ENCODE measurements around the gene ADORA1.

ADORA1 gene

DNA sequence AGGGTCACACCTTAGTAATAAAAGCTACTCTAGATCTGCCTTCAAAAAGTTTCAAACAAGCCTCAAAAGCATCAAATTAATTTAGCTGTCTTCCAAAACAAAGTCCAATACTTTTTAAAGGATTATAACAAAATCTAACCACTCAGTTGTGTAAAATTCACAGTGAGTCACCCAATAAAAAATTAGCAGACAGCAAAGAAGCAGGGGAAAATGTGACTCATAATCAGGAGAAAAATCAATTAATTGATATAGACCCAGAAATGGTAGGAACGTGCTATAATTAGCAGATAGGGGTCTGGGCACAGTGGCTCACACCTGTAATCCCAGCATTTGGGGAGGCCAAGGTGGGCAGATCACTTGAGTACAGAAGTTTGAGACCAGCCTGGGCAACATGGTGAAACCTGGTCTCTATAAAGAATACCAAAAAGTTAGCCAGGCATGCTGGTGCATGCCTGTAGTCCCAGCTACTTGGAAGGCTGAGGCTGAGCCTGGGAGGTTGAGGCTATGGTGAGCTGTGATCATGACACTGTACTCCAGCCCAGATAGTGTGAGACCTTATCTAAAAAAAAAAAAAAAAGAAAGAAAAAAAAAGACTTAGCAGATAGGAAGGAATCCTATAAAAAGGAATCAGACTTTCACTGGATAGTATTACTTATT, 33.6 kb upstream of the ADORA1 start:
- WGBS (ENCODE audit: insufficient coverage): 100% methylated on average over 1 of the region's 1 CpG
- POLR2A ChIA-PET: no interaction called here
- H3K27me3 ChIP-seq (replicated peaks in 2 of 5; ENCODE audit: control insufficient read depth in 4 of 5, insufficient read depth in 5 of 5, low read length in 4 of 5): peaks cover 0 to 4% (median 0%) of the 10 kb centered on the region in 5 experiments
- H3K4me1 ChIP-seq (ENCODE audit: control extremely low read depth in 1 of 4, control insufficient read depth in 4 of 4, insufficient read depth in 4 of 4, low read length in 3 of 4): no peaks in the 10 kb centered on the region
- peaks cover 2 to 28% (median 7%) of the 10 kb centered on the region in 5 experiments for H3K9me3 ChIP-seq (ENCODE audit: control extremely low read depth in 1 of 5, control insufficient read depth in 4 of 5, insufficient read depth in 2 of 5, low read depth in 1 of 5, low read length in 4 of 5)
- no peak overlapping the region for H3K27ac ChIP-seq (ENCODE audit: insufficient read depth in 1 of 2, low read depth in 1 of 2, low read length in 2 of 2, poor library complexity in 1 of 2, severe bottlenecking in 2 of 2)
- no peaks in the 10 kb centered on the region for H3K36me3 ChIP-seq (ENCODE audit: control insufficient read depth in 4 of 4, insufficient read depth in 4 of 4, low read length in 3 of 4)
- CTCF ChIA-PET: no interaction called here
- no peak for DNase-seq
- H3K4me3 ChIP-seq (ENCODE audit: control insufficient read depth in 1 of 7, extremely low read depth in 1 of 7, insufficient read depth in 4 of 7, low read depth in 2 of 7, low read length in 6 of 7): no peak overlapping the region

- Histone ChIP-seq H3K27me3 (replicated peaks in 2 of 5; ENCODE audit: control insufficient read depth in 4 of 5, insufficient read depth in 5 of 5, low read length in 4 of 5) (peaks cover 0 to 8% (median 0%) of the 10 kb centered on the region in 5 experiments), H3K4me3 (ENCODE audit: control insufficient read depth in 1 of 7, extremely low read depth in 1 of 7, insufficient read depth in 4 of 7, low read depth in 2 of 7, low read length in 6 of 7) (no peak overlapping the region), H3K27ac (ENCODE audit: insufficient read depth in 1 of 2, low read depth in 1 of 2, low read length in 2 of 2, poor library complexity in 1 of 2, severe bottlenecking in 2 of 2) (no peak overlapping the region), H3K36me3 (ENCODE audit: control insufficient read depth in 4 of 4, insufficient read depth in 4 of 4, low read length in 3 of 4) (no peaks in the 10 kb centered on the region), H3K4me1 (ENCODE audit: control extremely low read depth in 1 of 4, control insufficient read depth in 4 of 4, insufficient read depth in 4 of 4, low read length in 3 of 4) (no peaks in the 10 kb centered on the region), H3K9me3 (ENCODE audit: control extremely low read depth in 1 of 5, control insufficient read depth in 4 of 5, insufficient read depth in 2 of 5, low read depth in 1 of 5, low read length in 4 of 5) (peaks cover 2 to 28% (median 7%) of the 10 kb centered on the region in 5 experiments)
- CTCF ChIA-PET: no interaction called here
- POLR2A ChIA-PET: no interaction called here
- DNase-seq: peak in 2 of 3 donors; percentile 12 to 26
- WGBS (ENCODE audit: insufficient coverage): no CpG with 5 or more reads among the region's 1 CpG
Observed at GRCh38 chr1:203095061-203095690, 32.4 kb upstream of the ADORA1 start.

GRCh38 chr1:203096566-203096965, 31.0 kb upstream of the ADORA1 start:
- Histone ChIP-seq H3K27ac (ENCODE audit: insufficient read depth in 1 of 2, low read depth in 1 of 2, low read length in 2 of 2, poor library complexity in 1 of 2, severe bottlenecking in 2 of 2) (no peak overlapping the region), H3K4me3 (ENCODE audit: control insufficient read depth in 1 of 7, extremely low read depth in 1 of 7, insufficient read depth in 4 of 7, low read depth in 2 of 7, low read length in 6 of 7) (no peak overlapping the region), H3K36me3 (ENCODE audit: control insufficient read depth in 4 of 4, insufficient read depth in 4 of 4, low read length in 3 of 4) (no peaks in the 10 kb centered on the region), H3K4me1 (ENCODE audit: control extremely low read depth in 1 of 4, control insufficient read depth in 4 of 4, insufficient read depth in 4 of 4, low read length in 3 of 4) (no peaks in the 10 kb centered on the region), H3K9me3 (ENCODE audit: control extremely low read depth in 1 of 5, control insufficient read depth in 4 of 5, insufficient read depth in 2 of 5, low read depth in 1 of 5, low read length in 4 of 5) (peaks cover 2 to 28% (median 7%) of the 10 kb centered on the region in 5 experiments), H3K27me3 (replicated peaks in 2 of 5; ENCODE audit: control insufficient read depth in 4 of 5, insufficient read depth in 5 of 5, low read length in 4 of 5) (peaks cover 0 to 8% (median 0%) of the 10 kb centered on the region in 5 experiments)
- ChIA-PET CTCF (interaction anchor here (1.3 kb wide), 1 partner anchor 121 kb away, joined by 4 read pairs; no protein-coding TSS in a partner anchor), POLR2A (no interaction called here)
- no peak for DNase-seq

DNA sequence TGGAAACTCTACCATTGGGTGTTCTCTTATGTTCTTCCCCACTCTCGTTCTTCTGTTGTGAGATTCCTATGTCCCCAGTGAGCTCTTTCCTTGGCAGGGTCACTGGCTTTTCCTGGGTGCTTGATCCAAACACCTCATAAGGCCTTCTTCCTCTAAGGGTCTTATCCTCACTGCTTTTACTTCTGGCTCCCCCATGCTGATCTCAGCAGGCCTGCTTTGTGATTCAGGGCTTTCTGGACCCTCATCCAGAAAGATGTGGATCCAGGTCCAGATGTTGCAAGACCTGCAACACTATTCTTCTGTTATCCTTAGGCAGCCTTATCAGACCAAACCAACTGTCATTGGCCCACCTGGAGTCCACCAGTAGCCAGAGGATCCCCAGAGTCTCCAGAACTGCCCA, 30.5 kb upstream of the ADORA1 start:
- POLR2A ChIA-PET: no interaction called here
- CTCF ChIA-PET: interaction anchor here (1.3 to 1.8 kb wide), 2 partner anchors 21 to 120 kb away, joined by 4 to 7 read pairs; no protein-coding TSS in a partner anchor
- DNase-seq: no peak

GRCh38 chr1:203098445-203098844, 29.1 kb upstream of the ADORA1 start:
- peaks cover 0 to 2% (median 0%) of the 10 kb centered on the region in 4 experiments for H3K4me1 ChIP-seq (ENCODE audit: control extremely low read depth in 1 of 4, control insufficient read depth in 4 of 4, insufficient read depth in 4 of 4, low read length in 3 of 4)
- WGBS (ENCODE audit: insufficient coverage): no CpG with 5 or more reads among the region's 1 CpG
- H3K27me3 ChIP-seq (replicated peaks in 2 of 5; ENCODE audit: control insufficient read depth in 4 of 5, insufficient read depth in 5 of 5, low read length in 4 of 5): peaks cover 0 to 8% (median 0%) of the 10 kb centered on the region in 5 experiments
- no peak overlapping the region for H3K27ac ChIP-seq (ENCODE audit: insufficient read depth in 1 of 2, low read depth in 1 of 2, low read length in 2 of 2, poor library complexity in 1 of 2, severe bottlenecking in 2 of 2)
- no peak for DNase-seq
- POLR2A ChIA-PET: interaction anchor here (0.7 kb wide), 1 partner anchor 118 kb away, joined by 3 read pairs; no protein-coding TSS in a partner anchor
- no peaks in the 10 kb centered on the region for H3K36me3 ChIP-seq (ENCODE audit: control insufficient read depth in 4 of 4, insufficient read depth in 4 of 4, low read length in 3 of 4)
- H3K9me3 ChIP-seq (ENCODE audit: control extremely low read depth in 1 of 5, control insufficient read depth in 4 of 5, insufficient read depth in 2 of 5, low read depth in 1 of 5, low read length in 4 of 5): peaks cover 2 to 28% (median 7%) of the 10 kb centered on the region in 5 experiments
- no peak overlapping the region for H3K4me3 ChIP-seq (ENCODE audit: control insufficient read depth in 1 of 7, extremely low read depth in 1 of 7, insufficient read depth in 4 of 7, low read depth in 2 of 7, low read length in 6 of 7)
- CTCF ChIA-PET: interaction anchor here (0.7 to 3.1 kb wide), 7 partner anchors 12 to 84 kb away, joined by 3 to 7 read pairs (median 4); no protein-coding TSS in a partner anchor

More for the DNA sequence above, 30.5 kb upstream of the ADORA1 start:
- H3K4me3 ChIP-seq (ENCODE audit: control insufficient read depth in 1 of 7, extremely low read depth in 1 of 7, insufficient read depth in 4 of 7, low read depth in 2 of 7, low read length in 6 of 7): no peak overlapping the region
- no peak overlapping the region for H3K27ac ChIP-seq (ENCODE audit: insufficient read depth in 1 of 2, low read depth in 1 of 2, low read length in 2 of 2, poor library complexity in 1 of 2, severe bottlenecking in 2 of 2)
- peaks cover 2 to 28% (median 7%) of the 10 kb centered on the region in 5 experiments for H3K9me3 ChIP-seq (ENCODE audit: control extremely low read depth in 1 of 5, control insufficient read depth in 4 of 5, insufficient read depth in 2 of 5, low read depth in 1 of 5, low read length in 4 of 5)
- 100% methylated on average over 1 of the region's 1 CpG for WGBS (ENCODE audit: insufficient coverage)
- no peaks in the 10 kb centered on the region for H3K4me1 ChIP-seq (ENCODE audit: control extremely low read depth in 1 of 4, control insufficient read depth in 4 of 4, insufficient read depth in 4 of 4, low read length in 3 of 4)
- peaks cover 0 to 8% (median 0%) of the 10 kb centered on the region in 5 experiments for H3K27me3 ChIP-seq (replicated peaks in 2 of 5; ENCODE audit: control insufficient read depth in 4 of 5, insufficient read depth in 5 of 5, low read length in 4 of 5)
- no peaks in the 10 kb centered on the region for H3K36me3 ChIP-seq (ENCODE audit: control insufficient read depth in 4 of 4, insufficient read depth in 4 of 4, low read length in 3 of 4)

DNA sequence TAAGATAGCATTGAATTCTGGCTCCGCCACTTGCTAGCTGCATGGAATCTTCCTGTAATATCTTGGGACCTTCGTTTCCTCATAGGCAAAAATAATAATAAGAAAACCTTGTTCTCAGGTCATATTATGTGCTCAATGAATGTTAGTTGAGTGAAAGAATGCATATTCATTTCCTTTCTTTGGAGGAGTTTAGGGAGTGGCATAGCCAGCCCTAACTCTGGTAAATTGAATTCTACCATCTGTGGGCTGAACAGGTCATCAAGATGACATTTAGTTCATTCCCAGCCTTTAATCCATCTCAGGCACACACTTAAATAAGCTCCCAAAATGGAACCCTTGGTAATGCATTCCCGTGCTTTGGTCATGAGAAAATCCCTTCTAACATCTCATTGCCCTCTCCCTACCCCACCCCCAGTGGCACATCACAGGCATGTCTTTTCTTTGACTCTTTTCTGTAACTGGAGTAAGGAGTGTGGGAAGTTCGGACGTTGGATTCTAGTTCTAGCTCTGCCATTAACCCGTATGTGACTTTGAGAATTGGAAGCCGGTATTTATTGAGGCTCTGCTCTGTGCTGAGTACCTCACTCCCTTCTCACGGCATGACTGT, 28.5 kb upstream of the ADORA1 start:
- Histone ChIP-seq H3K27me3 (replicated peaks in 2 of 5; ENCODE audit: control insufficient read depth in 4 of 5, insufficient read depth in 5 of 5, low read length in 4 of 5) (peaks cover 0 to 8% (median 0%) of the 10 kb centered on the region in 5 experiments), H3K4me3 (ENCODE audit: control insufficient read depth in 1 of 7, extremely low read depth in 1 of 7, insufficient read depth in 4 of 7, low read depth in 2 of 7, low read length in 6 of 7) (no peak overlapping the region), H3K36me3 (ENCODE audit: control insufficient read depth in 4 of 4, insufficient read depth in 4 of 4, low read length in 3 of 4) (no peaks in the 10 kb centered on the region), H3K9me3 (ENCODE audit: control extremely low read depth in 1 of 5, control insufficient read depth in 4 of 5, insufficient read depth in 2 of 5, low read depth in 1 of 5, low read length in 4 of 5) (peaks cover 2 to 28% (median 7%) of the 10 kb centered on the region in 5 experiments), H3K4me1 (ENCODE audit: control extremely low read depth in 1 of 4, control insufficient read depth in 4 of 4, insufficient read depth in 4 of 4, low read length in 3 of 4) (peaks cover 0 to 2% (median 0%) of the 10 kb centered on the region in 4 experiments), H3K27ac (ENCODE audit: insufficient read depth in 1 of 2, low read depth in 1 of 2, low read length in 2 of 2, poor library complexity in 1 of 2, severe bottlenecking in 2 of 2) (no peak overlapping the region)
- CTCF ChIA-PET: interaction anchor here (0.5 to 3.1 kb wide), 8 partner anchors 12 to 282 kb away, joined by 3 to 7 read pairs (median 4); no protein-coding TSS in a partner anchor
- no peak for DNase-seq
- POLR2A ChIA-PET: interaction anchor here (0.6 to 0.7 kb wide), 2 partner anchors 20 to 117 kb away, joined by 3 read pairs; no protein-coding TSS in a partner anchor
- 97% methylated on average over 6 of the region's 8 CpGs for WGBS (ENCODE audit: insufficient coverage)

Measured in common myeloid progenitor, CD34-positive (primary cell).